PC-3 (cell line): Measurements from ENCODE around the gene CFAP20DC. TPM values are rescaled to one million over a fixed set of nuclear protein-coding genes. Genes with fewer than 3 reads are reported as not detected.

Experiments used
- ATAC-seq: fragments of 200-7000 bp; cut with Tn5 transposase; 2 replicates; pipeline ENCODE4 v1.9.1; 2020; ENCODE audit warnings: mild to moderate bottlenecking, moderate library complexity
- BruUV-seq: library from RNA; stranded (reverse); fragments of 400-500 nt; replicated peaks from 2 replicates; lab custom pipeline; 2021; lab: Mats Ljungman, UMichigan
- CTCF ChIA-PET: fragments of 300-600 bp; sonication (Branson Sonifier 250); formaldehyde crosslinking; loops from one replicate; lab custom pipeline; 2022; ENCODE audit warnings: antibody characterized with exemption; lab: Charles Lee
- POLR2A ChIA-PET: fragments of 300-600 bp; sonication (Branson Sonifier 250); formaldehyde crosslinking; loops from one replicate; lab custom pipeline; 2022; ENCODE audit warnings: antibody characterized with exemption; ENCODE audit not compliant: unreplicated experiment; lab: Charles Lee
- DNase-seq: peaks from one replicate; pipeline ENCODE4 v3.0.0-alpha.2; 2015
- H2AFZ ChIP-seq: fragments of 300-600 bp; sonication (generic); 2 replicates; pipeline ENCODE4 v1.6.0; 2016; ENCODE audit warnings: antibody characterized with exemption, low read length
- H3F3A ChIP-seq: fragments of 300-600 bp; sonication (generic); one replicate; pipeline ENCODE4 v1.6.0; 2017; ENCODE audit warnings: antibody characterized with exemption, low read length, control low read depth, mild to moderate bottlenecking; ENCODE audit not compliant: unreplicated experiment
- H3K27ac ChIP-seq: fragments of 300-600 bp; sonication (generic); 2 replicates; pipeline ENCODE4 v1.5.1; 2016; ENCODE audit warnings: mild to moderate bottlenecking, low read length
- H3K27me3 ChIP-seq: fragments of 300-600 bp; sonication (generic); 2 replicates; pipeline ENCODE4 v1.6.1; 2016; ENCODE audit warnings: low read length, mixed read lengths
- H3K36me3 ChIP-seq: fragments of 300-600 bp; sonication (generic); 2 replicates; pipeline ENCODE4 v1.6.1; 2016; ENCODE audit warnings: low read depth, mixed run types, low read length, mixed read lengths
- H3K4me1 ChIP-seq: fragments of 300-600 bp; sonication (generic); 2 replicates; pipeline ENCODE4 v1.5.1; 2016; ENCODE audit warnings: low read length; ENCODE audit not compliant: insufficient read depth
- H3K4me2 ChIP-seq: fragments of 300-600 bp; sonication (generic); 2 replicates; pipeline ENCODE4 v1.6.0; 2016; ENCODE audit warnings: low read length
- H3K4me3 ChIP-seq: fragments of 300-600 bp; sonication (generic); 2 replicates; pipeline ENCODE4 v1.5.1; 2016; ENCODE audit warnings: mild to moderate bottlenecking, low read length, mixed read lengths
- H3K79me2 ChIP-seq: fragments of 300-600 bp; sonication (generic); 2 replicates; pipeline ENCODE4 v1.6.1; 2017; ENCODE audit warnings: low read length, mixed read lengths
- H3K9ac ChIP-seq: fragments of 300-600 bp; sonication (generic); 2 replicates; pipeline ENCODE4 v1.6.0; 2016; ENCODE audit warnings: mild to moderate bottlenecking, low read length
- H3K9me2 ChIP-seq: fragments of 300-600 bp; sonication (generic); replicated peaks from 2 replicates; pipeline ENCODE4 v1.6.1; 2016; ENCODE audit warnings: mixed run types, low read length, mixed read lengths
- H3K9me3 ChIP-seq: fragments of 300-600 bp; sonication (generic); 2 replicates; pipeline ENCODE4 v1.6.1; 2016; ENCODE audit warnings: low read length, mixed read lengths
- H4K20me1 ChIP-seq: fragments of 300-600 bp; sonication (generic); 2 replicates; pipeline ENCODE4 v1.6.1; 2016; ENCODE audit warnings: low read length, mixed read lengths
- CTCF ChIP-seq: fragments of 300-600 bp; sonication (generic); conservative IDR thresholded peaks from 2 replicates; pipeline ENCODE4 v1.5.1; 2017; ENCODE audit warnings: antibody characterized with exemption, low read depth, mild to moderate bottlenecking, low read length
- EZH2 ChIP-seq: fragments of 300-600 bp; sonication (generic); IDR thresholded peaks from one replicate; pipeline ENCODE4 v1.6.1; 2017; ENCODE audit warnings: antibody characterized with exemption, mild to moderate bottlenecking, low read length; ENCODE audit not compliant: unreplicated experiment
- EZH2phosphoT487 ChIP-seq: fragments of 300-600 bp; sonication (generic); IDR thresholded peaks from 2 replicates; pipeline ENCODE4 v1.6.1; 2018; ENCODE audit warnings: mild to moderate bottlenecking, antibody characterized with exemption, low read length, borderline replicate concordance
- intact Hi-C: fragments of 100-400 bp; cut with micrococcal nuclease; formaldehyde crosslinking; loops from 2 replicates; pipeline ENCODE4 v1.9.0; 2023
- total RNA-seq: library from RNA; depleted of rRNA; stranded (reverse); fragments of >200 nt; gene quantifications from 2 replicates; pipeline ENCODE4 v1.2.3, GENCODE V29; 2014

Gene CFAP20DC
- total RNA-seq, 1 experiment from 2014 or later, result 15.4 TPM

DNA sequence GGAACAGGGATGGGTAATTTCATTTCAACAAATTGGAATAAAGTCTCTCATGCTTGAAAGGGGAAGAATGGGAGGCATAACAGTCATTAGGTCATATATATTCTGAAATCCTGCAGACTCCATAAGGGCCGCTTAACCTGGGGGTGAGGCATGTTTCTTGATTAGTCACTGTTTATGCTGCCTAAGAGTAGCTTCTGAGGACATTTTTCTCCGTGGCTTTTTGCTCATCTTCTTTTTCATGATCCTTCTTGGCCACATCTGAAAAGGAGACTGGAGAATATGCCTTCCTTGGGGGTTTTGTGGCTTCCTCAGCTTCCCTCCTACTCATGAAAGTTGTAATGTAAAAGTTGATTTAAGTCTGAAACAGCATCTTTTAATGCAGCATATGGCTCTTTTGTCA, 20.0 kb upstream of the CFAP20DC start:
- no peak for DNase-seq
- Histone ChIP-seq H3K36me3 (no peaks in the 10 kb centered on the region), H3K9me3 (no peaks in the 10 kb centered on the region), H4K20me1 (no peaks in the 10 kb centered on the region), H3K27me3 (no peaks in the 10 kb centered on the region), H3K9me2 (no peaks in the 10 kb centered on the region), H2AFZ (no peak overlapping the region), H3K4me1 (peaks cover 1% of the 10 kb centered on the region; the same call in 1 of the 2 replicates), H3F3A (no peaks in the 10 kb centered on the region), H3K4me3 (no peak overlapping the region), H3K79me2 (no peaks in the 10 kb centered on the region), H3K27ac (no peak overlapping the region), H3K9ac (no peak overlapping the region), H3K4me2 (no peak overlapping the region)
- POLR2A ChIA-PET, result no interaction called here
- intact Hi-C loops, result no loop called here
- CTCF ChIA-PET, result no interaction called here
- no peak for TF ChIP-seq CTCF
- no peak for TF ChIP-seq EZH2phosphoT487
- TF ChIP-seq EZH2, result no peak
- ATAC-seq, result no peak
- no TSS peak for BruUV-seq

DNA sequence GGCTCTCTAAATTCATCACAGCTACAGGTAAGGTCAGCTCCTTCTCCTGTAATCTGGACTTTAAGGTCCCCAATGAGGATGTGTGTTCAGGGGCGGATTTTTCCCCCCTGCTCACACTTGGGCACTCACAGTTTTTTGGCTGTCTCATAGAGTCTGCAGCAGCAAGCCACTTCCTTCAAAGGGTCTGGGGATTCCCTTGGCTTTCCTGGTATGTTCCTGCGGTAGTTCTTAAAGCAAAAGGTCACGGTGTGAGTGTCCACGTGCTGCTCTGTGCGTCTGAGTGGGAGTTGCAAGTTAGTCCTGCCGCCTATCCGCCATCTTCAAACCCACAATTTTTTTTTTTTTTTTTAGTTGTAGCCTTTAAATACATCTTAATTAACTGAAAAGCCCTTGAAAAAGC, 15.4 kb upstream of the CFAP20DC start:
- no peaks in the 10 kb centered on the region for H3K4me1 ChIP-seq
- DNase-seq (no peak), ATAC-seq (no peak)
- no peak overlapping the region for H3K9ac ChIP-seq
- no peaks in the 10 kb centered on the region for H3K36me3 ChIP-seq
- no peak overlapping the region for H3K4me3 ChIP-seq
- no peaks in the 10 kb centered on the region for H3K27me3 ChIP-seq
- no peak for TF ChIP-seq EZH2
- no peak for TF ChIP-seq EZH2phosphoT487
- no peak for TF ChIP-seq CTCF
- H3F3A ChIP-seq, result no peaks in the 10 kb centered on the region
- POLR2A ChIA-PET, result no interaction called here
- no peak overlapping the region for H2AFZ ChIP-seq
- H3K79me2 ChIP-seq, result no peaks in the 10 kb centered on the region
- H3K27ac ChIP-seq, result no peak overlapping the region
- H3K9me3 ChIP-seq, result no peaks in the 10 kb centered on the region
- CTCF ChIA-PET, result interaction anchor here (0.7 kb wide), 1 partner anchor 12 kb away, joined by 4 read pairs; no protein-coding TSS in a partner anchor
- no TSS peak for BruUV-seq
- H4K20me1 ChIP-seq, result no peaks in the 10 kb centered on the region
- intact Hi-C loops, result no loop called here
- no peak overlapping the region for H3K4me2 ChIP-seq
- H3K9me2 ChIP-seq, result no peaks in the 10 kb centered on the region

- Histone ChIP-seq H2AFZ (no peak overlapping the region), H3F3A (no peaks in the 10 kb centered on the region), H3K36me3 (no peaks in the 10 kb centered on the region), H3K27ac (no peak overlapping the region), H3K27me3 (no peaks in the 10 kb centered on the region), H3K9ac (no peak overlapping the region), H3K4me3 (no peak overlapping the region), H3K9me2 (no peaks in the 10 kb centered on the region), H3K4me2 (no peak overlapping the region), H3K9me3 (no peaks in the 10 kb centered on the region), H3K79me2 (no peaks in the 10 kb centered on the region), H4K20me1 (no peaks in the 10 kb centered on the region), H3K4me1 (no peaks in the 10 kb centered on the region)
- ChIA-PET CTCF (interaction anchor here (0.6 kb wide), 1 partner anchor 725 kb away, joined by 13 read pairs; no protein-coding TSS in a partner anchor), POLR2A (no interaction called here)
- no peak for DNase-seq
- BruUV-seq, result no TSS peak
- no peak for ATAC-seq
- intact Hi-C loops, result no loop called here
- TF ChIP-seq EZH2phosphoT487 (no peak), CTCF (no peak), EZH2 (no peak)
These were observed 14.9 kb upstream of the CFAP20DC start for GRCh38 chr3:59064728-59065127.
